HG03442 (cell line): ENCODE results near the gene TMEFF2.

Experiments used
- ATAC-seq: cut with Tn5 transposase; IDR thresholded peaks from one replicate; pipeline ENCODE4 v1.9.1; 2021; ENCODE audit warnings: mild to moderate bottlenecking, moderate library complexity; ENCODE audit not compliant: unreplicated experiment

The TMEFF2 gene

DNA sequence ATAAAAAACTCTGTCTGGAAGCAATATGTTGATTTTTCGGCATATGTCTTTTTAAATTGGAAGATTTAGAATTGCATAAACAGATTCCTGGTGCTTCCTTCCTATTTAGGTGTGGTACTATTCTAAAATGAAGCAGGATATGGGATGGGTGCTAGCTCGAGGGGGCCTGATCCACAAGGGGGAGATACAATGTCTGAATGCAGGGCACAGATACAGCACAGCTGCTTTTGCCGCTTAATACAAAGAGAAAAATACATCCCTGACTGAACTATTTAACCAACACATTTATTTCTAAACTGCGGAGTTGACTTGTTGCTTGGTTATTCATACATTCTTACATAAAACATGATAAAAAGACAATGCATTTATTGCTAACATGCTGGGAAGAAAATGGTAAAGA lies 169.1 kb downstream of the TMEFF2 start:
- ATAC-seq, result no peak

DNA sequence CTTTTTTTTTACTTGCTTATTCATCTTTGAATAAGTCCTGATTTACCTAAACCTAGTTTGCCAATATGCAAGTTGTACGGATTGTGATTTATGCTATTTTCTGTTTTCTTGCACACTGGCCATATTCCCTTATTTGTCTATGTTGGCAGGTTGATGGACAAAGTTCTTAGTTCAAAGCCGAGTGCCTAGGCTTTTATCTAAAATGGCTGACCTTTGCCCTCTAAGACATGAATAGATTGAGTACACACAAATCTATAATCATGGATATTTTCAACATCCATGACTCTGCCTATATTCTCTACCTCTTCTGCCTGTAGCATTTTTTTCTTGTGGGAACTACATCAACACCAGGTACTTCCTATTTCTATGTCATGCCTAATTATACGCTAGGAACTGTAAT lies 171.7 kb downstream of the TMEFF2 start:
- ATAC-seq, result no peak

DNA sequence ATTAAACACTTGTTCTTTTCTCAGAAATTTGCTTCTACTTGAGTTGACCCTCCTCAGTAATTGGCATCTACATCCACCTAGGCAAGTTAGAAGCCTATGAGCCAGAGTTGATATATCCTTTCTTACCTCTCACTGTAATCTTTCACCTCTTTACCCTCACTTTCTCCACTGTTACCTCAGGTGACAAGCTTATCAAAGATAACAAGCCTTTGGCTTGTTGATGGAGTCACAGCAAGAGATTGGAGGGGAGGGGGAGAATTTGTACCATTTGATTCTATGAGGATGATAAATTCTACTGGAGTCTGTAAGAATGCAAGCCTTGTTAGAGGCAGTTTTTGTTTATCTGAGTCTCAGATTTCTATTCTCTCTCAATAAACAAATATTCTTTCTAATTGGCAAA lies 176.9 kb downstream of the TMEFF2 start:
- no peak for ATAC-seq

DNA sequence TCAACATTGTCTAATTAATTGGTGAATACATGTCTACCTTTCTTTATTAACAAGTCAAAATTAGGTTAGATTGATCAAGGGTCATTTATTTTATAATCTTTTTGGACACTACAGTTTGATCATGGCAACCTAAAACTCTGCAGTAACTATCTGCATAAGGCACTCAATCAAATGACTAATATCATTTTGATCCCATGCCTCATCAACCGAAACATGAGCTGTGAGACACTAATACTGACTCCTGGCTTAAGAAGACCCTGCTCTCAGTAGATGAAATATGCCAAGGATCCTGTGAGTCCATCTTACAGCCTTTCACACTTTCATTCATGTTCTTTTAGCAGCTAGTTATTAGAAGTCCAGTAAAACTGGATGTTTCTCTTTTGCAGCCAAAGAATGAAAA lies 178.5 kb downstream of the TMEFF2 start:
- ATAC-seq, result no peak

DNA sequence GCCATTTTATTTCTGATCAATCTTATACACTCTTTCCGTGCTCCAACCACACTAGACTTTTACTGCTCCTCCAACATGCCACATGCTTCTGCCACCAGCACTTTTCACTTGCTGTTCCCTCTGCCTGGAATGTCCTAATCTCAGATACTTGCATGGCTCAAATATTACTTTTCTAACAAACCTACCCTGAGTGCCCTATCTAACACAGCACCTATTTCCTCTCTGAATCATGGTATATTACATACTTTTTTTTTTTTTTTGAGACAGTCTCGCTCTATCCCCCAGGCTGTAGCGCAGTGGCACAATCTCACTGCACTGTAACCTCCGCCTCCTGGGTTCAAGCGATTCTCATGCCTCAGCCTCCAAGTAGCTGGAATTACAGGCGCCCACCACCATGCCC lies 181.5 kb downstream of the TMEFF2 start:
- no peak for ATAC-seq

DNA sequence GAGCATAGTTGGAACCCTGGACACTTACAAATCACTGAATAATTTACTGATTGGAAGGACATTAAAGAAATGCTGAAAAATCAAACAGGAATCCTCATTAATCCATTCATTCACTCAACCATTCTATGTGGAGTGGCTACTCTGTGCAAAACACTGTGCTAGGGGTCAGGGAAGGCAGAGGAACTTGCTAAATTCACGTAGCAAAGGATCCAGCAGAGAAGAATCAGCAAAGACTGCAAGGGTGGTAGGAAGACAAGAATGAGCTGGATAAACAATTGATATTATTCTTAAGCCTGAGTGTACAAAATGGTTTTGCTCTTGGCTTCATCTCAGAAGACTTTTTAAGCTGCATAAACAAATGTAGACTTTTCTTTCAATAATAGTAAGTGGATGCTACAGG lies 183.5 kb downstream of the TMEFF2 start:
- no peak for ATAC-seq

DNA sequence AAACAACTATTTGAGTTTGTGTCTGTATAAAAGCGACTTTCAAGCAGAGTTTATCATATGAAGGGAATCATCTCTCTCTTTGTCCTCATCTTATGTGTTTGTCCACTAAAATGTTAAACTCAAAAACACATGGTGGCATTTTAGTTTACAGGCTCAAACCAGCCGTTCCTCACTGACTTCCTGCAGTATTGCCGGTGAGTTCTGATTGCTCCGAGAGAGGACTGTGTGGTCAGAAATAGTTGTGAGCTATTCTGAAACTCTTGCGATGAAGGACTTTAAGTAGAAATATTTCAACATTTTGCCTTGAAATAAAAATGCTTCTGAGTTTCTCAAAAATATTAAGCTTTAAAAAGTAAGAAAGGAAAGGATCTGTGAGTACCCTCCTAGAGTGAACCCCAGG lies 184.7 kb downstream of the TMEFF2 start:
- ATAC-seq, result no peak

DNA sequence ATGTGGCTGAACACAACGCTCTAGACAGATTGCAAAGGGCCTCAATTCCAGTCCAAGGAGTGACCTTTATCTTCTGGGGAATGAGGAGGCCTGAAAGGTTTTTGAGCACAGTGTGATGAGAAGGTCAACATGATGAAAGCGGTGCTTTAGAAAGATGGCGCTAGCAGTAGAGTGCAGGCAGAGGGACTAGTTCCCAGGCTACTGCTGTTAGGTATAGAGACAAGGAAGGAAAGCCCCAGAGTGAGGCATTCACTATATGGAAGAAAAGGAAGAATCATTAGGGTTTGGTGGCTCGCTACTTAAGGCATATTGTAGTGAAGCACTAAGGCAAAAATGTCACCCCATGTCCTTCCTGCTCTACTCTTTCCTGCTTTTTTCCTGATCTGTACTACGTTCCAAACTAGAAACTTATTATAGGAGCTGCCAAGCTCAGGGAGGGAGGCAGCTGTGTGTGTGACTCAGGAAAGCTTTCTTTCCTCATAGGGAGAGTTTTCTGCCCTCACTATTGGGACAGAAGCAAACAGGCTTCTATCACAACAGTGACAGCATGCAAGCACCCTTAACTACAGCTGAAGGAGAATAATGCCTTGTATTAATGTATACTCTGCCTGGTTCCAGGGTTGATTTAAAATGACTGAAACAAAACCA lies 187.0 kb downstream of the TMEFF2 start:
- ATAC-seq, result no peak

DNA sequence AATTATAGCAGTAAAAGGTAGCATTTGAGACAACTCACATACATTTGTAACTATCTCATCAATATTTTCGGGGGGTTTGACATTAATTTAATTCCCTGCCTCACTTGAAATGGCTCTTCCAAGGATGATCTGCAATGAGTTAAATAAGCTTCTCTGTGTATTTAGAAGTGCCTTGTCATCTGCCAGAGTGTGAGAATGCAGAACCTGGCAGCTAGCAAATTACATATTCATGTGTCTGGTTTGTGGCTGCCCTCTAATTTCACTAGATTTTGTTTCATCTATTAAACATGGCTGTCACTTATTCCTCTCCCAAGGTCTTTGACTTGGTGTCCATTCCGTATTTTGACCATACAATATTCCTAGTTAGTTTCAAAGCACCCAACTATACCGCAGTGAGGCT lies 189.5 kb downstream of the TMEFF2 start:
- ATAC-seq, result no peak

DNA sequence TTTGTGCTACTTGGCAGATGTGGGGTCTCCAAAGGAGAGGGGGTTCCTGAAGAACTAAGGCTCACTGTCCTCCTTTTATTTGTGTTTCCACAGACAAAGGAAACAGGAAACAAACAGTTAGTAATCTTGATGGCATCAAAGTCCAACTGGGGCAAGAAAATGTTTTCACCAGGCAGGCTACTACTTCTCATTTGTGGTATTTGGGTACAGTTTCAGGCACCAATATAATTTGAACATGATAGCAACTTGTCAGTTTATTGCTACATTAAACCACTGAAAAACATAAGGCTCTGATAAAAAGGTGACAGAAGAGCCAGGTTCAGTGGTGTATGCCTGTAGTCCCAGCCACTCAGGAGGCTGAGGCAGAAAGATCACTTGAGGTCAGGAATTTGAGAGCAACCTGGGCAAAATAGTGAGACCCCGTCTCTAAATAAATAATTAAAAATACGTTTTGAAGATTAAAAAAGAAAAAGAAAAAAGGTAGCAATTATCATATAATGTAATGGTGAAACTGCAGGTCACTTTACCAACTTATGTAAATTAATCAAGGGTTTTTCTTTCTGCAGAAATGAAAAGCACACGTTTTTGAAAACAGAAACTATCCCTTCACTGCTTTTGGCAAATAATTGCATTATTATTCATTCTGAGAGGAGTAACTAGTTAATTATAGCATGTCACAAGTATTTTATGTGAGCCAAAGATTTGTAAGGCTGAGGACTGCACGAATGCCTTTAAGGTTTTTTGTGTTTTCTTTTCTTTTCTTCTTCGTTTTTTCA lies 190.4 kb downstream of the TMEFF2 start:
- ATAC-seq, result peak; percentile 75

DNA sequence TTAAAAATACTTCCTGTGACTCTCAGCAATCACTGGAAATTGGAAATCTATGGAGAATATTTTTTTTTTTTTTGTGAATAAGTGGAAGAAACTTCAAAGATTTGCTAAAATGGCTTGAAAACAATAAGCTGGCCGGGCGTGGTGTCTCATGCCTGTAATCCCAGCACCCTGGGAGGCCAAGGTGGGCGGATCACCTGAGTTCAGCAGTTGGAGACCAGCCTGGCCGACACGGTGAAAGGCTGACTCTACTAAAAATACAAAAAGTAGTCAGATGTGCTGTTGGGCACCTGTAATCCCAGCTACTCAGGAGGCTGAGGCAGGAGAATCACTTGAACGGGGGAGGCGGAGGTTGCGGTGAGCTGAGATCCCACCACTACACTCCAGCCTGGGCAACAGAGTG lies 192.3 kb downstream of the TMEFF2 start:
- ATAC-seq, result no peak

DNA sequence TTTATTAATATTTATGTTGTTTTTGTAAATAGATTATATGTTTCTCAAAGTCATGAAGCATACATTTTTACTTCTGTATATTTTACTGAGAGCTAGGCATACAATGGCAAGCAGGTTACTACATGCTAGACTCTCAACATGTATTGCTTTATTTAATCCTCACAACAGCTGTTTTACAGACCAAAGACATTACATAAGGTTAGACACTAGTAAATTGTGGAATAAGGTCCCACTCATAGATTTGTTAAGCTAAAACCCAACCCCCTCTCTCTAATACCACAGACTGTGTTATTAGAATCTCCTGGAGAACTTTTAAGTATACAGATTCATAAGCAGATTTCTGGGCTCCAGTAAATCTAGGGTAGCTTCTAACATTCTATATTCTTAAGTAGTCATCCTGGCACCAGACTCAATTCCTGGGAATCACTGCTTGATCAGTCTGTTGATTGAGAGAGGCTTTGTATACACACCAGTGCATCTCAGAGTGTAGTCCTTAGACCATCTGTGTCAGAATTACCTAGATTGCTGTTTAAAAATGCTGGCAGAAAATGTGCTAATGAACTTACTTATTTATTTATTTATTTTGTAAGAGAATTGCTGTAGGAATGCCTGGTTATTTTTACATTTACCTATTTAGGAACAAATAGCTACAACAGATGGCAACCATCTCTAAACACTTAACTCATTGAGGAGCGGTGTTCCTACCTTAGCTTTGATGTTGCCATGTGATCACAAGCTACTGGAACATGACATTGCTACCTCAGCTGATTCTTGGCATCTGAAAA lies 194.3 kb downstream of the TMEFF2 start:
- ATAC-seq, result no peak

DNA sequence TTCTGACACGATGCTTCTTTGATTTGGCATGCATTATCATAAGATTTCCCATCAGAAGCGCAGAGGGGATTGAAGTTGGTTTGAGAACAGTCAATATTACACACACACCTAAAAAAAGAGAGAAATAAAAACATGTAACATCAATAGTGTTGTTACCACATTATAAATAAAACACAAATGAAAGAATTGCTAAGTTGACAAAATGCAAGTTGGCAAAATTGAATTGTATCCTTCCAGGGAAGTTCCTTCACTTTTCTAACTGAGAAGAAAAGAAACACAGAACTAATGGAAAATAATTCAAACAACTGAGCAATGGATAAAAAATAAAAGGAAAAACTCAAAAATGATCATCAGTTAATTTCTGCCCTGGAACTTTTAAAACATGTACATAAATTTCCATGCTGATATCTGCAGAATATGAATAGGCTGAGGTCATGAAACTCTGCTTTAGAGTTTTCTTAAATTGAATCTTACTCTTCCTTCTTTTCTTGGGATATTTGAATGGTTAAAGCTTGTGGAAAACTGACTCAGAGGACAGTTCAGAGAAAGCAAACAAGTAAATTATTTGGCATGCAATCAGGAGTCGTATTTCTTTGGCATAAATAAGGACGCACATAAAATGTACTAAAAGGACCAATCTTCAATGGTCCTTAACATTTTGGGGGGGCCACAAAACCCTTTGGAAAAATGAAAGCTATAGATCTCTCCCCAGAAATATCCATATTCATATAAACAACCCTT lies 195.5 kb downstream of the TMEFF2 start:
- no peak for ATAC-seq

DNA sequence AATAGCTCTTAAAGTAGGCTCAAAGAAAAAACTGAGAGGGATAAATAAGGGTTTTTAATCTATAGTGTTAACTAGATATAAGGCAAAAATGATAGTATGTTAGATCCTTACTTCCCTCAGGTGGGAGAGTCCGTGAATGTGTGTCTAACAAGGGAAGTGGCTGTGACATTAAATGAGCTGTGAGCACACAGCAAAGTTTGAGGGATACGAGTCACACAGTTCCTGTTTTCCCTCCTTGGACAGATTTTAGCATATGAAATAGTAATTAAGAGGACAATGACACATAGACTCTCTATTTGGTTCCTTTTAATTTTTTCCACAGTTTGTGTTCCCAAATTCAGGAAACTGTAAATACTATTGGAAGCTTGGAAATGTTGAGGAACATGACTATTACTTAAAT lies 199.4 kb downstream of the TMEFF2 start:
- ATAC-seq, result no peak

DNA sequence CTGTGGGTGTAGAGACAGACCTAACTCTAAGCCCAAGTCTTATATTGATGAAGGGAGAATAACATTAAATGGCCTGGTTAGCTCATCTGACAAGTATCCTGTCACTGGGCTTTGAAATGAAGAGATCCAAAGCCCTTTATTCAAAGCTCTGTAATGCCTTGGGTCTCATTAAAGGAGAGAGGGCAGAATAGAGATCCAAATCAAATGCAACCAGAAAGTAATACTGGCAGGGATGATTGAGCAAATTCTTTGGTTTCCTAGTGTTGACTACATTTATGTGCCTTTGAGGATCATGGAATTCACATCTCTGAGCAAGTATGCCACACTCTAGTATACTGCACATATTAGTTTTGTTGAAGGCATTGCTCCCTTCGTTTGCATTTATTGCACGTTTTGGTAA lies 200.0 kb downstream of the TMEFF2 start:
- ATAC-seq, result no peak

DNA sequence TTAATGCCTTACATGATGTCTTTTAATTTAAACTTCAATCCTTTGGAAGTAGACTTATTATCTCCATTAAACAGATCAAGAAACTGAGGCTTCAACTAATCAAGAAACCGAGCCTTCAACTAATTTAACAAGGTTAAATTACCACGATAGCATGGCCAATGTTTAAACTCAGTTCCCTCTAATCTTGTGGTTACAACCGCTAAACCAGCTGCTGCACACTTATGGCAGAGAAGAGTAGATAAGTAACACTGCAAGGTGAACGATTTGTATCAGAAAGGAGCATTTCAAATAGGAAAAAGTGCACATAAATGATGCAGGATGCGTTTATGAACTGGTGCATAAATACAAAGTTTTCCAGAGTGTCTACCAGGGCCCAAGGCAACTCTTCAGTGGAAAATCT lies 203.3 kb downstream of the TMEFF2 start:
- no peak for ATAC-seq

DNA sequence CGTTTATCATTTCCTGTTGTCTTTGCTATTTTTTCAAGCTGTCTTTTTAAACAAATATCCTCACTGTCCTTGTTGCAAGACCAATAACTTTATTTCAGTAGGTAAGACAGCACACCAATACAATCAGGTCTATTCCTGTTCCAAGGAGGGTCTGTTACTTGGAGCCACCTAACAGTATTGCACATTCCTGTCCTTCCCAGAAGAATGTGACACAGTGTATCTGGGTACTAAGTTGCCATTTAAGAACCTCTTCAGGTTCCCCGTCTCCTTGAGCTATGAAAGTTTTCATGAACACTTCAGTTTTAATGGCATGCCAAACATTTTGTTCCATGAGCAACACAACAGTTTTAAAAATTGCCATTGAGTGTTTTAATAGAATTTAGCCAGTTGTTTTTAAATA lies 209.0 kb downstream of the TMEFF2 start:
- ATAC-seq, result no peak

DNA sequence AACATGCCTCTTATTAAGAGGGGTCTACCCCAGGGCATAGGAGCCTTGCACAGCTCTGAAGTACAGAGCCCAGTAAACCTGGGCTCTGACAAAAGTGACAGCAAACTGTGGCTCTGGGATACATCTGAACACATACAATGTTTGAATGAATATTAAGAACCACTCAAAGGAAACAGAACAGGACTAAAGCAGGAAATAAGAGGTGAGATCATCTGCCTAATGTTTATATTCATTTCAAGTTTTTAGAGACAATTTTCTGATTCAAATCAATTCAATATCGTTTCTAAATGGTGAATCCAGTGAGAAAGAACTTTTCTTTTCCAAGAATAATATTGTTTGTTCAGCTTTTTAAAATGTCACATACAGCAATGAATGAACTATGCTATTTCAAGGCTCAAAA lies 211.1 kb downstream of the TMEFF2 start:
- no peak for ATAC-seq

DNA sequence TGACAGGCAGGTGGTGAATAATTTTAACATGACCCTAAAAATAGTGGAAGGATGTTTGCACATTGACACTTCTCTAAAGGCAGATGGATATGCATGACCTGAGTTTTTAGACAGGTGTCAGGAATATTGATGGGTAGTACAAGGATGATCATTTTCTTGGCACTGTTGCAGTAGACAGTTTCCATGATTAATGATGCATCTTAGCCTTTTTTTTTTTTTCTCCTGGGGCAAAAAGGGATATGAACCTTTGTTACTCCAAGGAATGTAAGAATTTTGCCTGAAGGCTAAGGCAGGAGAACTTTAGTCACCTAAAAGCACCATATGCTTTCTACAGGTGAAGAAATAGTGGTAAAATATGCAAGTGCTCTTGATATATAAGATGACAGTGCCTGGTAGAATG lies 211.5 kb downstream of the TMEFF2 start:
- no peak for ATAC-seq

DNA sequence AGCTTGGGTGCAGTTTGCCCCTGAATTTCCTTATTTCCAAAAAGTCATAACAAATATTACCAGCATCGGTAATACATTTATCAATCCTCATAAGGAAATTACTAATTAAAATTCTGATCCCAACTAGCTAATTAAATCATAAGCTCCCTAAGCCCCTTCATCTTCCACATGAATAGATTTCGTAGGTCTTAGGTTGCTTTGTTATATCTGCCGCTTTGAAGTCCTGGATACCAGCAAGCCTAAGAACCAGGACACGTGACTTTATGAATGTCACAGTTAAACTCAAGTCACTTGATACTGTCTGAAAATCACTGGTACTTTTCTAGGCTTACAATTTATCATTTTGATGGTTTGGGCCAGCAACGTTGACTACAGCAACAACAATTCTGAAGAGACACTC lies 213.0 kb downstream of the TMEFF2 start:
- ATAC-seq, result no peak

DNA sequence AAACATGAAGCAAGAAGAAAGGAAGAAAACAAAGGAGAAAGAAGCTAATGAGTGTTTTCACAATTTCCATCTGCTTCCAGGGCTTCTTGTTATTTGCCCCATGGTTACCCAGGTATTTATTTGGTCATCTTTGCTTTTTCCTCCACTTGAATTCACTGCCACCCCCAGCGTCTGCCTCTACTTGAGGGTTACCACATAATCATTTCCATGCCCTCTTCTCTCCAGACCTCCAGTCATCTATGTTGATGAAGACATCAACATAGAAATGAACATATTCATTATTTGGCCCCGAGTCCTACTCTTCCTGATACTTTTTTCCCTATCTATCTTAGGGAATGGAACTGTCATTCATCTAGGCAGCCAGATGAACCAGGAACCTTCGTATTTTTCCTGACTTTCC lies 214.2 kb downstream of the TMEFF2 start:
- no peak for ATAC-seq
